Measurements from ENCODE around the gene ATP6V1B1.

The ATP6V1B1 gene

DNA sequence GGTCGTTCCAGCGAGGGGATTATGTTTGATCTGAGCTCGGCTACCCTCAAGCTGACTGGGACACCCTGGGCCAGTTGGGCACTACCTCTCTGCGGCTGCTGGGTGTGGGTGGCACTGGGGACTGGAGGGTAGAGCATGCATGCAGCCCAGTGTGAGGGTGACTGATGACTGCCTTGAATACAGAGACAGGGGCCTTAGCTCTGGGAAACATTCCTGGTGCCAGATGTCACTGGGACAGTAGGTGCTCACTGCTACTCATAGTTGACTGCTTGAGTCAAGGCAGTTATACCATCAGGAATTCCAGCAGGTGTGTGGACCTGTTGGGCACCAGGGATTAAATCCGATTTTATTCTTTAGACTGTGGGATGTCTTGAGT lies 33.6 kb upstream of the ATP6V1B1 start:
- FAIRE-seq: no peak

DNA sequence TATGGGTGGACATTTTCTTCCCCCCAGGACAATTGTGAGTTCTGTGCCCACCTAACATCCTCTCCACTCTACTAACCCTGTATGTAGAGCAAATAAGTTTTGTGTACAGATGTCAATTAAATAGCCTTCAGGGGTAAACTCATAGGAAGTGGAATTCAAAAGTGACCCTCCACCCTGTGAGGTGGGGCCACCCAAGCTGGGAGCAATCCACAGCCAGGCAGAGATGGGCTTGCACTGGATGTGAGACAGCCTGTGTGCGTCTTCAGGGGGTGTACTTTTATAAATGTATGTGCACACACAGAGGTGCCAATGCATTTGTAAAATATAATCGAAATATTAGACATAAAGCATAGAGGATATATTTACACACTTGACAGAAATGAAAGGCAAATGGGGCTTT lies 33.1 kb upstream of the ATP6V1B1 start:
- FAIRE-seq: no peak

DNA sequence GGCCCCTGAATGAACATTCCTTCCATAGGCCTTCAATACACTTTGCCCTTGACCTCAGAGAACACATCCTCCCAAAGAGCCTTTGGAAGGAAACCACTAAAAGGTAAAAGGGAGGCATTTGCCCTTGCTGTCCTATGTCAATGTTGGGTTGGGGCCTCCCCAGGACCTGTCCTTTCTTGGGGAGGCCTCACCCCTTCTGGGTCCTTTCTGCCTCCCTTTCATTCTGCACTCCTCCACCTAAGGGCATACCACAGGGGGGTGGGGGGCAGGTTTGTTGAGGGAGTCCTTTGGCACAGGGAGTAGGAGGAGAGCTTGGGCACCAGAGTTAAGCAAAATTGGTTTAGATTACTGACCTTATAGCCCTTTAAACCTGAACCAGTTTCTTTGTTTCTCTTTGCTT lies 32.5 kb upstream of the ATP6V1B1 start:
- FAIRE-seq: no peak

DNA sequence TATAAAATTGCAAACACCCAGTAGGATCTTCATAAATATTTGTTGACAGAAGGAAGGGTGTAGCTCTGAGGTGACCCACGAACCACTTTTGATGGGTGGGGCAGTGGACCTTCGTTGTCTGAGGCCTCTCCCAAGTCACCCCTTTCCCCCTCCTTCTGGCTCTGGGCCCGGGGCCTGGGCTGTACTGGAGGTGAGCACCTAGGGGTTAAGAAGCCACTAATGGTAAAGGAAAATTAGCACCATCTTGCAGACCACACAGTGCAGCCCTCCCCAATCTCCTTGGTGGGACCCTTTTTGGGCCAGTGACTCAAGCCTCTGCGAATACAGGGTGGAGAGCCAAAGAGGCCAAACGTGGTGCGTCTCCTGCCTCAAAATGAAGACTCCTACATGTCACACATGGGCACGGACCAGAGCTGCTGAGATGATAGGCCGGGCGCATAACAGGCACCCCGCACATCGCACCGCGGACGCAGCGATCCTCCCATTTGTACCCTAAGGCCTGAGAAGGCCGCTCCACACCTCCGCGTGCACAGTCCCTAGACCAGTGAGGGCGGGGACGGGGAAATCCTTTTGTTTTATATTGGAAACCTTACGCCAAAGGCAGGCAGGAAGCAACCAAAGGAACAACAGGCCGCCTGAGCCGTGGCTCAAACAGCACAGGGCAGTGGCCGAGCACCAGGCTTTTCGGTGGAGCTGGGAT lies 31.9 kb upstream of the ATP6V1B1 start:
- FAIRE-seq: no peak

DNA sequence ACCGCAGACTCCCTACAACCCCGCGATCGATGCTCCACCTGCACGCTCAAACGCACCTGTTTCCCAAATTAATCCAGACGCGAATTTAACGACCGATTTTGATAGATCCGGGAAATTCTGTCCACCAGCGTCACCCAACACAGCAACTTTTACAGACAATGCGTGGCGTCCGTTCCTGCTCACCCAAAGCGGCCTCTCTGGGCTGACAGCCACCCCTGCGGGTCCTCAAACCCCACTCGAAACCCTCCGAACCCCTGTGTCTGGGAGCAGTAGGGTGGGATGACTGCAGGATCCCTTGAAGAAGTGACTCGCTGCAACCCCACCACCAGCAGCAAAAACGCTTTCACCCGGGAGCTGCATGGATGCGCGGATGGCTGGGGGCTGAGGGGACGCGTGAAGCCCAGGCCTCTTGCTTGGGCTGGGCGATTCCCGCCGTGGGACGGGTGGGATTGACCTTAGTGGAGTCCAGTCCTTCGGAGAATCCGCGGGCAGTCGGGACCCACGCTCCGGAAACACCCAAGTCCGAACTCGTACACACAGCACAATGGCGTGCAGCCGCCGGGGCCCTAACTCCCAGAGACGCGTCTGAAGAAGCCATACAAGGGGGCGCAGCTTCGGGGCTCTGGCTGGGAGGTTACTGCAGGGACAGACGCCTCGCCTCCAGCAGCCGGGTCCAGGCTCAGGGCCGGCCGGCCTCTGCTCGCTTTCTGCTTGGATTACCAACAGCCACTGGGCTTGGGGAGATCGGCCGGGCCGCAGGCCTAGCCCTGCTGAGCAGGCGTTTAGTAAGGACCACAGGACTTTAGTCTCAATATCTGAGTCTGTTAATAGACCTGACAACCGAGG lies 31.1 kb upstream of the ATP6V1B1 start:
- FAIRE-seq: no peak

DNA sequence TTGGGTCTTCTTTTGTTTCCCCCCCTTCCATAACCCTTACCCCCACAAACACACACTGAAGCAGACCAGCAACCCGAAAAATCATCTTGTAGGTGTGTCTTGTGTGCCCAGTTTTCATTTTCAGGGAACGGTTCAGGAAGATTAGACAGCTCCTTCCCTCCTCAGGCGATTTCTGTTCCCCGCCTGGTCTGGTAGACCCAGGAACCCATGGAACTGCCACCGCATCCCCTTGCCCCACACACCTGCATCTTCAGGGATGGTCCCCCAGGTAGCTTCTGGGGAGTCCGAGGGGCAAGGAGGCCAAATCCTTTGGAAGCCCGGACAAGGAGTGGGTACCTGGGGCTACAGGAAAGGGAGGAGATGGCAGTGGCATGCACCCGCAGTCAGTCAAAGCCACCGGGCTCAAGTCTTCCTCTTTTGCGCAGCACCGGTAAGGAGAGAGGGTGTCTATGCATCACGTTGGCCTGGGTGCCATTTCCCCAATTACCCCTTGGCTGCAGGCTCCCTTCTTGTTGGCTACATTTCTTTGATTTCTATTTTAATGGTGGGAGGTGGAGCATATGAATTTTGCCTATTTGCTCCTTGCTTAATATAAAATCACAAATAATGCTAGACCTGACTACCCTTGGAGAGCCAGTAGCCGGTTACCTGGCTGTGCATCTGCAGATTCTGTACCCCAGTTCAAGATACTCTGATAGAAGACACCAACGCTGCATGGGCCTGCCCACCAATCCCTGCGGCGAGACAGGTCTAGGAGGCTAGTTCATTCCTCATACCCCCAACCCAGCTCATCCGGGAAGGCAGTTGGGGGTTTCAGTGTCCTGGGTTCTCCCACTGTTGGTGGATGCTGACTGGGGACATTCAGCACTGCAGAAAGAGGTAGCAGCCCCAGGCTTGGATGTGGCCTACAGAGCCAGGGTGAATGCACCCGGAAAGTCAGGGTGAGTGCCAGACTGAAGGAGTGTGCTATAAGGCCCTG lies 30.0 kb upstream of the ATP6V1B1 start:
- FAIRE-seq: no peak

DNA sequence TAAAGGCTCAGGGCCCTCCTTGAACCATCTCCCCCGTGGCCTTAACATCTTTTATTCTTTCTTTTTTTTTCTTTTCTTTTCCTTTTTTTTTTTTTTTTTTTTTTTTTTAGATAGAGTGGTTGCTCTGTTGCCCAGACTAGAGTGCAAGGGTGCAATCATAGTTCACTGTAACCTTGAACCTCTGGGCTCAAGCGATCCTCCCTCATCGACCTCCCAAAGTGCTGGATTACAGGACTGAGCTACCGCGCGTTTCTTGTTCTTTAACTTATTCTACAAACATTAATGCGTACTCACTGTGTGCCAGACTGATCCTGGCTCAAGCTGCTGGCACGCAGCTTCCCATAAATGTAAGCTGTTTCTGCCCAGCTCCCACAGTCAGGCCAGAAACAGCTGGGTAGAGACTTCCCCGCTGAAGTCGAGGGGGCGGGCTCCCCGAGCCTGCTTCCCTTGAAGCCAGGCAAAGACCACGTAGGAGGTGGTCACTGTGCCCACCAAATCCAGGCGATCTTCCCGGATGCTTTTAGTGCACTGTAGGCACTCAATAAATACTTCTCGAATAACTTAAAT lies 29.2 kb upstream of the ATP6V1B1 start:
- FAIRE-seq: no peak

DNA sequence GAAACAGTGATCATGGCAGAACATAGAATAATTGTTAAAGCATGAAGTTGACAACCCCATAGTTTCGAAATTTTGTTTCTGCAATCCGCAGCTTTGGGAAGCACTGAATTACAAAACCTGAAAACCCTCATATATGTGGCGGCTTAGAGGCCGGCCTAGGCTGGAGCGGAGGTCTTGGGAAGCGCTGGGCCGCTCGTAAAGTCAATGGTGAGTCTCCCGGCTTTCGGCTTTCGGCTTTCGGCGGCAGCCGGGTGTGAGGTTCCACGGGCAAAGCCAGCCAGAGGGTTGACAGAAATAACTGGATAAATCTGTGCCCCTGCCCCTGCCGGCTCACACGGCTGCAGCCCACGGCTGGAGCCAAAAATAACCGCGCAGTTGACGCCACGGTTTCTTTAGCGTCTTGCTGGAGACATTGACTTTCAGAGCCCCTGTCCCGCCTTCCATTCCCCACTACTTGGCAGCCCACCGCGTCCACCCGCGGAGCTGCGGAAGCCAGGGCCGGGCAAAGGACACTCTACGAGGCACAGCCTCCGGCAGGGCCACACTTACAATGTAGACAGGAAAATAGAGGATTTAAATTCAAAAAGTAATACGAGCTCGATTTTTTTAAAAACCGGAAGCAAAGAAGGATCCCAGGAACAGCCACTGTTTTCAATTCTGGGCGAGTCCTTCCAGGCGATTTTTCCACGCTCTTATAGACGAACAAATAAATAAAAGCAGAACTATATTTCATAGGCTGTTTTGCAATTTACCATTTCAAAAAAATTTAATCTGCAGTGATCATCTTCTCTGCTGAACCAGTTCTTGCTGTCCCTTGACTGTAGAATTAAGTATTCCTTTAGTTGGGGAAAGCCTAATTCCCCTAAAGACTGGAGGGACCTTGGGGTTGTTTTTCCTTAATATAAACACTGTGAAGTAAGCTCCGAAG lies 28.3 kb upstream of the ATP6V1B1 start:
- no peak for FAIRE-seq

DNA sequence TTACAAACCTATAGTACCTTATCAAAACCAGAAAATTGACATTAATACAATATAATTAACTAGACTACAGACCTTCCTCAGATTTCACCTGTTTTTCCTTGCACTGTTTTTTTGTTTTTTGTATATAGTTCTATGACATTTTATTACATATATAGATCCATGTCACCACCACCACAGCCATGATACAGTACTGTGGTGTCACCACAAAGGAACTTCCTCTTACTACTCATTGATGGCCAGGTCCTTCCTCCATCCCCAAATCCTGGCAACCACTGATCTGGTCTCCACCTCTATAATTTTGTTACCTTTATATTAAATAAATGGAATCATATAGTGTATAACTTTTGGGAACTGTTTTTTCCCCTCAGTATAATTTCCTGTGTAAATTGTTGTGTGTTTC lies 19.4 kb upstream of the ATP6V1B1 start:
- FAIRE-seq: no peak

DNA sequence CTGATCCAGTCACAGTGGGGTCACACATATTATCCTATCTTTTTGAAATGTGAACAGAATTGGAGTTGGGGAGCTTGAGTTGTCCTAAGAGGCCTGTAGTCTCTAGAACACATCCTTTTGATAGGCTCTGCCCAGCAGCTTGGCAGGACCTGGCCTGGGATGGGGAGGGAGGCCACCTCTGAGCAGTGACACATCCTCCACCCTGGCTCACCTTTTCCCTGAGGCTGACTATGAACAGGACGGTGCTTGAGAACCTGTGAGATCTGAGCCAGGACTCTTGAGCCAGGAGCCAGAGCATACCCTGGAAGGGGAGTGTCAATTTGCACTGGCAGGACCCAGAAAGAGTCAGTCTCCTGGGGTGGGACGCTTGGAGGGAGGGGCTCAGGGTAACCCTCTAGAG lies 17.7 kb upstream of the ATP6V1B1 start:
- FAIRE-seq: no peak

DNA sequence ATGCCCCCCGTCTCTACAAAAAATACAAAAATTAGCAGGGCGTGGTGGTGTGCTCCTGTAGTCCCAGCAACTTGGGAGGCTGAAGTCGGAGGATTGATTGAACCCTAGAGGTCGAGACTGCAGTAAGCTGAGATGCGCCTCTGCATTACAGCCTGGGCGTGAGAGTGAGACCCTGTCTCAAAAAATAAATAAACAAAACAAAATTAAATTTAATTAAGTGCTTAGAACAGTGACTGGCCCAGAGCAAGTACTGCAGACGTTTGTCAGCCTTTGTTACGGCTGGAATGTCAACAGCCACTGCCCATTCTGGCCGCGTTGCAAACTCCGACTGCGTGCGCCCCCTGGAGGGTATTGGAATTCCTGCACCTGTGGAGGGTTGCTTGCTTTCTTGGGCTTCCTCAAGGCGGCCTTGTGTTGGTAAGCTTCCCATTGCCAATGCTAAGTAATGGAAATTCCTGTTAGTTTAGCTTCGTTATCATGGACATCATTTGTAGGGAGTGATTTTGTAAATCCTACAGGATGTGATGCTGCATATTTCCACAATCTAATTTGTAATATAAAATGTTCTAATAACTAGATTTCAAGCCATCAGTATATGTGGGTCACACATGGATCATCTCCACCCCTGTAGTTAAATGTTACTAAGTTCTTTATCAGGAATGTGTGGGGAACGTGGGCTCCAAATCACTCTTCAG lies 15.9 kb upstream of the ATP6V1B1 start:
- FAIRE-seq: peak; percentile 95

DNA sequence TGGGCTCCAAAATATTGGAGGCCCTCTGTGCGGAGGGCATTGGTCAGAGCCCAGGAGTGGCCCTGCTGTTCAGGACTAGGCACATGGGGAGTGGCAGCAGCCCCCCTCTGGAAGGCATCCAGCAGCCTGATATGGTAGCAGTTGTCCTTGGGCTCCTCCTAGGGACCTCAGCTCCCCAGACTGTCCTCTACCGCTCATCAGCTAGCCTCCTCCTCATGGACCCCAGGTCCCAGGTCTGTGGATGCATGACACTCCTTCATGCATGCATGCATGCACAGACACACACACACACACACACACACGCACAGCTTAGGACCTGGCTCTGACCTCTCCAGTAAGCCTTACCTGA lies 15.4 kb upstream of the ATP6V1B1 start:
- FAIRE-seq: no peak

DNA sequence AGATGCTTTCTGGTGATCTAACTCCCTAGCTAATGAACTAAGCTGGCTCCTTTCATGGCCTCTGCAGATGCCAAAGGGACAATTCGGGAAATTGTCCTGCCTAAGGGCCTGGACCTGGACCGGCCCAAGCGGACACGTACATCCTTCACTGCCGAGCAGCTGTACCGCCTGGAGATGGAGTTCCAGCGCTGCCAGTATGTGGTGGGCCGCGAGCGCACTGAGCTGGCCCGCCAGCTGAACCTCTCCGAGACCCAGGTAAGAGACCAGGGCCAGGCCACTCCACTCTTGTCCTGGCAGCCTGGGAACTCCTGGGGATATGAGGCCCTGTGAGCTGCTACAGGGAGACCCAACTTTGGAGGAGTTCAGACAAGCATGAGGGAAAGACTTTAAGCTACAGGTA lies 14.7 kb upstream of the ATP6V1B1 start:
- FAIRE-seq: no peak

DNA sequence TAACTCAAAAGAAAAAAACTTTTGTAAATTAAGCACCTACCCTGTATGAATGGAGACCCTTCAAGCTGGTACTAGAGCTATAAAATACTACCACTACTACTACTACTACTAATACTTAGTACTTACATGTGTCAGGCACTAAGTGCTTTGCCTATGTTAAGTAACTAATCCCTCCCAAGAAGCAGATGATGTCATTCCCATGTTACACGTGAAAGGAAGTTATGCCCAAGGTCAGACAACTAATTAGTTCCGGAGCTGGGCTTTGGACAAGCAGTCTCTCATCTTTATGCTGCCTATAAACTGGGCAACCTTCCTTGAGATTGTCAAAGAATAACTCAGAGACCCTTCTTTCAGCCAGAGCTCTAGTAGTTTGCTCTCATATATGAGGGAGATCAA lies 13.9 kb upstream of the ATP6V1B1 start:
- FAIRE-seq: no peak

DNA sequence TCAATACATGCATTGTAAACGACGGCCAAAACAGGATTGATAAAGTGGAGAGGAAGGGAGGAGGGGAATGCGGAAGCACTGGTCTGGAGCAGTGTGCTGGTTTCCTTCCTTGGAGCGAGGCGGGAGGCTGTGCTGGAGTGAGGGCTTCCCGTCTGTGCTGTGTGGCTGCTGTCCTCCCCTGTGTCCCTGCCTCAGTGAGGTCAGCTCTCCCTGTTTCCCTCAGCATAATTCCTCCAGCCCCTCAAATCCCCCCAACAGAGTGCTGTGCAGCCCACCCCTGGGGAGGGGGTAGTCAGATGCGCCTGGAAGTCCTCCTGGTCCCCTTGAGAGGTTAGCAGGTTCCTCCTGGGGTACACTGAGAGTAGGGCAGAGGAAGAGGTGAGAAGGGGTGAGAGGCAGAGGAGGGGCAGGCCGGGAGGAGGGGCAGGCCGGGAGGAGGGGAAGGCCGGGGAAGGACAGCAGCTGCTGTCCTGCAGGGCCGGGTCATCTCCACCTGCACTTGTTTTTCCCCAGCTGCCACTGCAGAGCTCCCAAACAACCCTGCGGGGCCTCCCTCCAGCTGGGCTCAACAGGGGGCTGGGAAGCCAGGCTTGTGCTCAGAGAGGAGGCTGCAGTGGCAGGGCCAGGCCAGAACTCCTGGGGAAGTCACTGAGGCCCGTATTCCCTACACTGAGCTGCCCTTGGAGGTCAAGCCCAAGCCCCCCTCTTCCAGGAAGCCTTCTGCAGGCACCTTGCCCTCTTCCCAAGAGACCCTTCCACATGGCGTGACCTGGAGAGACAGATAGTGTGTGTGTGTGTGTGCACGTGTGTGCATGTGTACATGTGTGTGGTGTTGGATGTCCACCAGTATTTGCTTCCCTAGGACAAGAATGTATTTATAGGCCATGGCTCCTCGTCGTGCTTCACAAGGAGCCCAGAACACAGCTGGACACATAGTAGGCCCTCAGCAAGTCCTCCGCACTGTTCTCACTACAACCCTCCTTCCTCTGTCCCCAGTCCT lies 13.2 kb upstream of the ATP6V1B1 start:
- no peak for FAIRE-seq

DNA sequence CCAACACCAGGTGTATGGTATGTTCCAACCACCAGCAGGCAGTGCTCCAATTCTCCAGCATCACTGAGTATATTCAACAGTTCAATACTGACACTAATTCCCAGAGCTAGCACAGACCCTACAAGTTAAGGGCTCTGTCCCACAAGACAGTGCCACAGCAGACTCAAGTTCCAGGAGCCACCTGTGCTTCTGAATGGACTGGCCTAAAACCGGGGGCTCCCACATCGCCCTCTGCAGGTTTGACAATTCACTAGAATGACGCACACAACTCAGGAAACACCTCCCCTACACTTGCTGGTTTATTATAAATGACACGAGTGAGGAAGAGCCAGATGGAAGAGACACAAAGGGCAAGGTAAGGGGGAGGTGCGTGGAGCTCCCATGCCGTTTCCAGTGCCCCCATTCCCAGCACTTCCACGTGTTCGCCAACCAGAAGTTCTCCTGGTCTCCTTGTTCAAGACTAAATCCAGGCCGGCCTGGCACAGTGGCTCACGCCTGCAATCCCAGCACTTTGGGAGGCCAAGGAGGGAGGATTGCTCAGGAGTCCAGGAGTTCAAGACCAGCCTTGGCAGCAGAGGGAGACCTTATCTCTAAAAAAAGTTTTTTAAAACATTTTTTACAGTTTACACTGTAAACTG lies 12.2 kb upstream of the ATP6V1B1 start:
- FAIRE-seq: no peak

DNA sequence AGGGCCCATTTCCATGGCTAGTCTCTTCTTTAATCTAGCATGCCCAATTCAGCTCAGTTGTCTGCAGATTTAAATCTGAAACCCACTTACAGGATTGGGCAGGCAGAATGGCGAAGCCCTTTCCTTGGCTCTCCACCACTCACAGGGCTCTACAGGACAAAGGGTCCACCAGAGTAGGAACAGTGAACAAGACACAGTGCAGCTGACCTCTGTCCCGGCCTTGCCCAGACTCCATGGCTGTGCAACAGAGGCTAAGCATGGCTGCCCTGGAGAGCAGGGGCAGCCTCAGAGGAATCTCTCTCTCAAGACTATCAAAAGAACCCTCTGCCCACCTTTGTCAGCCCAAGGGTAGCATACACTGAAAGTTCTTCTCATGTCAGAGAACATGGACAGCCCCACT lies 9.7 kb upstream of the ATP6V1B1 start:
- no peak for FAIRE-seq

DNA sequence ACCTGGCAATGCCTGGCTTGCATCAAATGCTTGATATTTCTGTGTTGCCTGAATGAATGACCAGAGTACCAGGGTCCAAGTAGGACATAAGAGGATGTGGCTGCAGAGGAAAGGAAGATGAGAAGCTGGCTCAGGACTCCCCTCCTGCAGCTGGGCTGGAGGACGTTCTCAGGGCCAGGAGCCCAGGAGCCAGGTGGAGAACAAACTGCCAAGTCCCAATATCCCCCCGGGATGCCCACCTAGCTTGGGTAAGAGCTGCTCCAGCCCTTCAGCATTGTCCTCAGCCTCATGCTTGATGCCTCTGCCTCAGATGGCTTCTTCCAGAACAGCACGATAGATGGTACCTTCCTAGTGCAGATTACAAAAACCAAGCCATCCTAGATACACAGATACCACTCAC lies 8.6 kb upstream of the ATP6V1B1 start:
- FAIRE-seq: no peak

DNA sequence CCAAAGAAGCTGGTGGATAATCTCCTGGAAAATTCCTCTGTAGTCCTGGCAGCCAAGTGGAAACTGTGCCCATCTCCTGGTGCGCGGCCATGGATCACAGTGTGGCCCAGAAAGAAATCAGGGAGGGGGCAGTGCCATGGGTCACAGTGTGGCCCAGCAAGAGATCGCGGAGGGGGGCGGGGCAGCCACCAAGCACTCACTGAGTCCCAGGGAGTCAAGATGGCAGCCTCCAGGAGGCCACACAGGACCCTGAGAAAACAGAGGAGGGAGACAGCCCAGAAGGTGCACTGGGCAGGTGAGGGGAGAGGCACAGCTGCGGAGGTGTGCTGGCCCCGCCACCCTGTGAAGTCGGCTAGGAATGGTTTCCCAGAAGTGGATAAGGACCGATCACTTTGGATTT lies 8.1 kb upstream of the ATP6V1B1 start:
- FAIRE-seq: no peak

DNA sequence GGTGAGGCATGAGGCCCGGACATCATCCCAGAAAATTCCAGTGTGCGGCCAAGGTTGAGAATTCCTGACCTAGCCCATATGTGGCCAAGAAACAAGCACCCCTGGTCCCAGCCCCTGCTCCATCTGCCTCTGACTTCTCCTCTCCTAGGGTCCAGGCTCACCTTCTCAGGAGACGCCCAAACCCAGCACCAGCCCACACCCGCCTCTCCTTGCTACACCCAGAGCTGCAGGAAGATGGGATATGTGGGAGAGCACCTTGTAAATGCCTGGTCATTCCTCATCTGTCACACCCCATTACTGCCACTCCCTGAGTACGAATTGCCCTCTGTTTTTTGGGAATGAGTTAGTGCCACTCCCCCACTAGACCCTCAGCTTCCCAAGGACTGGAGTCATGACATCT lies 7.3 kb upstream of the ATP6V1B1 start:
- FAIRE-seq: no peak
